HEK293T (cell line): ENCODE data around the gene MLNR.

Source experiments
- CTCF ChIA-PET: fragments of 350-600 bp; formaldehyde crosslinking; extraction: SDS; loops from one replicate; lab custom pipeline; 2021; ENCODE audit warnings: antibody characterized with exemption, inconsistent platforms; lab: Yijun Ruan, JAX
- POLR2A ChIA-PET: fragments of 350-600 bp; formaldehyde crosslinking; extraction: SDS; loops from one replicate; lab custom pipeline; 2020; ENCODE audit warnings: antibody characterized with exemption, inconsistent platforms; lab: Yijun Ruan, JAX
- DNase-seq: peaks from one replicate; pipeline ENCODE4 v3.0.0; 2012; ENCODE audit warnings: mixed read lengths; ENCODE audit errors: extremely low spot score
- ARNT ChIP-seq: fragments of 450-650 bp; IDR thresholded peaks from 2 replicates; pipeline ENCODE4 v1.6.1; 2017; ENCODE audit warnings: mild to moderate bottlenecking
- BHLHE40 ChIP-seq: fragments of 450-650 bp; IDR thresholded peaks from 2 replicates; pipeline ENCODE4 v1.6.1; 2016; ENCODE audit warnings: mild to moderate bottlenecking, moderate library complexity, borderline replicate concordance
- CTBP1 ChIP-seq: fragments of 450-650 bp; IDR thresholded peaks from 2 replicates; pipeline ENCODE4 v1.6.1; 2016; ENCODE audit warnings: borderline replicate concordance
- ELF4 ChIP-seq: fragments of 450-650 bp; IDR thresholded peaks from 2 replicates; pipeline ENCODE4 v1.6.1; 2017; ENCODE audit warnings: antibody characterized with exemption
- FOXA1 ChIP-seq: fragments of 450-650 bp; IDR thresholded peaks from 2 replicates; pipeline ENCODE4 v1.6.1; 2016; ENCODE audit warnings: mild to moderate bottlenecking
- FOXK2 ChIP-seq: fragments of 450-650 bp; IDR thresholded peaks from 2 replicates; pipeline ENCODE4 v1.6.1; 2016; ENCODE audit warnings: mild to moderate bottlenecking
- FOXM1 ChIP-seq: fragments of 450-650 bp; IDR thresholded peaks from 2 replicates; pipeline ENCODE4 v1.6.1; 2017; ENCODE audit warnings: mild to moderate bottlenecking, borderline replicate concordance
- HDGF ChIP-seq: fragments of 450-650 bp; IDR thresholded peaks from 2 replicates; pipeline ENCODE4 v1.6.1; 2017; ENCODE audit warnings: antibody characterized with exemption, borderline replicate concordance
- L3MBTL2 ChIP-seq: fragments of 450-650 bp; conservative IDR thresholded peaks from 2 replicates; pipeline ENCODE4 v1.6.1; 2016; ENCODE audit warnings: mild to moderate bottlenecking
- LEF1 ChIP-seq: fragments of 450-650 bp; IDR thresholded peaks from 2 replicates; pipeline ENCODE4 v1.6.1; 2017; ENCODE audit warnings: mild to moderate bottlenecking, borderline replicate concordance
- NFRKB ChIP-seq: fragments of 450-650 bp; IDR thresholded peaks from 2 replicates; pipeline ENCODE4 v1.6.1; 2016; ENCODE audit warnings: mild to moderate bottlenecking, moderate library complexity
- SP1 ChIP-seq: fragments of 450-650 bp; IDR thresholded peaks from 2 replicates; pipeline ENCODE4 v1.6.1; 2017
- SUZ12 ChIP-seq: fragments of 450-650 bp; IDR thresholded peaks from 2 replicates; pipeline ENCODE4 v1.6.1; 2016; ENCODE audit warnings: mild to moderate bottlenecking
- TARDBP ChIP-seq: fragments of 450-650 bp; IDR thresholded peaks from 2 replicates; pipeline ENCODE4 v1.6.1; 2016
- ZNF384 ChIP-seq: fragments of 450-650 bp; IDR thresholded peaks from 2 replicates; pipeline ENCODE4 v1.6.1; 2016
- TF ChIP-seq, protein P1 (sequence below): fragments of 450-650 bp; IDR thresholded peaks from 2 replicates; pipeline ENCODE4 v1.6.1; 2016

The MLNR gene

DNA sequence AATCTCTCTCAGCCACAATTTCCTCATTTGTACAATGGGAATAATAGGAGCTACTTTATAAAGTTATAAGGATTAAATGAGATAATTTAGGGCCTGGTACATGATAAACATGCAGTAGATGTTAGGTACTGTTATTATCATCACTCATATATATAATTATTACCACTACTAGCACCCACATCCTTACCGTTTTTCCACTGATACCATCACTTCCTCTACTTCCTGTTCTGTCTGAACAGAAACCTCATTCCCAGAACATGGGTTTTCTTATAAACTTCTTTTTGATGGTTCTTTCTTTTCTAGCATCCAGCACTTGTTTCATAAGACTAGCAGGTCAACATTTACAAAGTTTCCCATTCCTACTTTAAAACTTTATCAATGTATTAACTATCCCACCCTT, 33.9 kb downstream of the MLNR start:
- ChIA-PET CTCF (no interaction called here), POLR2A (no interaction called here)
- TF ChIP-seq TARDBP (no peak), HDGF (no peak), L3MBTL2 (no peak), FOXK2 (no peak), LEF1 (no peak), ZNF384 (no peak), CTBP1 (no peak), BHLHE40 (no peak), SP1 (no peak), ELF4 (no peak), SUZ12 (no peak), FOXA1 (no peak), ARNT (no peak), NFRKB (no peak), FOXM1 (no peak)
- TF ChIP-seq, protein P1, sequence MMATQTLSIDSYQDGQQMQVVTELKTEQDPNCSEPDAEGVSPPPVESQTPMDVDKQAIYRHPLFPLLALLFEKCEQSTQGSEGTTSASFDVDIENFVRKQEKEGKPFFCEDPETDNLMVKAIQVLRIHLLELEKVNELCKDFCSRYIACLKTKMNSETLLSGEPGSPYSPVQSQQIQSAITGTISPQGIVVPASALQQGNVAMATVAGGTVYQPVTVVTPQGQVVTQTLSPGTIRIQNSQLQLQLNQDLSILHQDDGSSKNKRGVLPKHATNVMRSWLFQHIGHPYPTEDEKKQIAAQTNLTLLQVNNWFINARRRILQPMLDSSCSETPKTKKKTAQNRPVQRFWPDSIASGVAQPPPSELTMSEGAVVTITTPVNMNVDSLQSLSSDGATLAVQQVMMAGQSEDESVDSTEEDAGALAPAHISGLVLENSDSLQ: no peak

DNA sequence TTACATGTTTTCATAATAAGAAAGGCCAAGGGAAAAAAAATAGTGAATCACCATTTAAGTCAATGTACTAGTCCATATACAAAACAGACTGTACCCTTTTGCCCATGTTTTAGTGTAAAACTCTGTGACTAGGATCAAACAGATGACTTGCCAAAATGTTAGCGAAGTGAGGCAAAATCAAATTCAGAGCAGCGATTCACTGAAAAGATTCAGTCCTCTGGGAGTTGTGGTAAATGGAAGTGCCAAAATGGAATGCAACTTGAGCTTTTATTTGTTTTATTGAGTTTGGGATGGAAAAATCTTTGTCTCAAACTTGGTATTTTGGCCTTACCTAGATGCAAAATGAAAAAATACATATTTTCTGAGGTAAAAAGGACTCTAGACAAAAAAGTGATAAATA, 36.7 kb downstream of the MLNR start:
- POLR2A ChIA-PET: no interaction called here
- CTCF ChIA-PET: no interaction called here
- no peak for DNase-seq
- TF ChIP-seq BHLHE40: no peak
- TF ChIP-seq FOXM1: no peak
- no peak for TF ChIP-seq SUZ12
- TF ChIP-seq ZNF384: no peak
- no peak for TF ChIP-seq FOXK2
- no peak for TF ChIP-seq HDGF
- TF ChIP-seq CTBP1: no peak

More for the DNA sequence above, 33.9 kb downstream of the MLNR start:
- DNase-seq: no peak

DNA sequence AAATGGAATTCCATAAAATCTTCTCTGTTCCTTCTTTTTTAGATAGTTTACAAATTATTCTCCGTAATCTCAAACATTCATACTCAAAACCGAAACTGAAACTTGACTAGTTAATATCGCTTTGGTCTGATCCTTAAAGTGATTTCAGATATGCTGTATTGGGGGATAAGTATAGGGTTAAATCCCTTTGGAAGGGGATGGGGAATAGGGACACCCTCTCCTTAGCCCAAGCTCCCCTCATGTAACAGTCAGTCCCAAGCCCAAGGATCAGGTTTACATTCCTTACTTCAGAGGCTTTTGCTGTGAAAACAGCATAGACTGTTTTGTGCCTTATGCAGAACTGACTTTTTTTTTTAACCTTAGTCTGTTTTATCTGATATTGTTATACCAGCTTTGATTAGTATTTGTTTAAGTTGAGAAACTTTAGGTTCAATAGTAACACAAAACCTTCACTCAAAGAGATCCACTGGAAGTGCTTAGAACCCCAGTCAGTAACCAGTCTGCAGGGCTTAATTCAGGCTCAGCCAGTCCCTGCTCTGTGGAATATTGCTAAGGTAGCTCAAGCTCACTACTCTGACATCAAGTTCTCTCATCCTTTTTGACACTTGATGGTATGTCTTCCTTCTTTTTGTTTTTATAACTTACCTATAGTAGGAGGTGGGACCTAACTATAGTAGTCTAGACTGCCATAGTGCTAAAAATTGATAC, 38.1 kb downstream of the MLNR start:
- DNase-seq: no peak
- POLR2A ChIA-PET: no interaction called here
- TF ChIP-seq, protein P1: no peak
- TF ChIP-seq NFRKB: no peak
- no peak for TF ChIP-seq ARNT
- no peak for TF ChIP-seq LEF1
- TF ChIP-seq TARDBP: no peak
- CTCF ChIA-PET: no interaction called here

DNA sequence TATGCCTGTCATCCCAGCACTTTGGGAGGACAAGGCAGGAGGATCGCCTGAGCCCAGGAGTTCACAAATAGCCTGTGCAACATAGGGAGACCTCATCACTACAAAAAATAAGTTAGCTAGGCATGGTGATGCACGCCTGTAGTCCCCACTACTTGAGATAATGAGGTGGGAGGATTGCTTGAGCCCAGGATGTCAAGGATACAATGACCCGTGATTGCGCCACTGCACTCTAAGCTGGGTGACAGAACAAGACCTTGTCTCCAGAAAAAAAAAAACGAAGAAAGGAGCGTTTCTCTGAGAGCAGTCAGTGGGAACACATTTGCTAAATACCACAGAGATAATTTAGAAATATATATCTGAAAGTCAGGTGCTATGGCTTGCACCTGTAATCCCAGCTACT, 39.4 kb downstream of the MLNR start:
- no peak for DNase-seq
- ChIA-PET POLR2A (interaction anchor here (3.3 kb wide), 1 partner anchor 12 kb away, joined by 15 read pairs; the partner anchor contains the start of gene CDADC1), CTCF (interaction anchor here (0.7 kb wide), 1 partner anchor 174 kb away, joined by 3 read pairs; no protein-coding TSS in a partner anchor)
- TF ChIP-seq BHLHE40 (no peak), HDGF (no peak), CTBP1 (no peak), L3MBTL2 (no peak), SUZ12 (no peak), NFRKB (no peak), SP1 (no peak), FOXA1 (no peak), TARDBP (no peak), ARNT (no peak), ELF4 (no peak), FOXK2 (no peak), FOXM1 (no peak), ZNF384 (no peak)

DNA sequence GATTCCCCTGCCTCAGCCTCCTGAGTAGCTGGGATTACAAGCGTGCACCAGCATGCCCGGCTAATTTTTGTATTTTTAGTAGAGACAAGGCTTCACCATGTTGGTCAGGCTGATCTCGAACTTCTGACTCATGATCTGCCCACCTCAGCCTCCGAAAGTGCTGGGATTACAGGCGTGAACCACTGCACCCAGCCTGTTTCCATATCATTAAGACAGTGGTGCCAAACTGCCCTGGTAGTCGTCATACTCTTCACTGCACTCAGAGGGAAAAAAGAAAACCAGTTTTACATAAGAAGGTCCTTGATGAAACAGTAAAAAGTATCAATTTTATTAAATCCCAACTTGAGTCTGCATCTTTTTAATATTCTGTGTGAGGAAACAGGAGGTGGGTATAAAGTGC, 42.5 kb downstream of the MLNR start:
- DNase-seq: no peak
- TF ChIP-seq FOXK2 (no peak), HDGF (no peak), ARNT (no peak), BHLHE40 (no peak)
- POLR2A ChIA-PET: no interaction called here
- CTCF ChIA-PET: no interaction called here

DNA sequence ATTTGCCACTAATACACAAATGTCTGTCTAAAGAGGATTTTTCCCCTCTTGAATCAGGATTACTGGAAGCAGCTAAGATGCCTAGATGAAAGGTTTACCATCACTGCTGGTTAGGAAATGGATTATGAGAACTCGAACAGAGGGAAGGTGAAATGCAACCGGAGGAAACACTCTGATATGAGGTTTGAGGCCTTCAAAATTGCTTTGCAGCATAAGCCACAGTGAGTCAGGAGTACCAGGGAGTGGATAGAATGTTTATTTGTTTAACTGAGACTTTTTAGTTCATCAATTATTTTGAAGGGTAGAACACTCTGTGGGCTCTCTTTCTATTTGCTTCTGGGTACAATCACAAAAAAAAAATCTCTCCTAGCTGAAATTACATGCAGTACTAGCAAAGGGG, 45.7 kb downstream of the MLNR start:
- no peak for DNase-seq
- ChIA-PET POLR2A (no interaction called here), CTCF (interaction anchor here (0.7 kb wide), 1 partner anchor 17 kb away, joined by 3 read pairs; no protein-coding TSS in a partner anchor)

DNA sequence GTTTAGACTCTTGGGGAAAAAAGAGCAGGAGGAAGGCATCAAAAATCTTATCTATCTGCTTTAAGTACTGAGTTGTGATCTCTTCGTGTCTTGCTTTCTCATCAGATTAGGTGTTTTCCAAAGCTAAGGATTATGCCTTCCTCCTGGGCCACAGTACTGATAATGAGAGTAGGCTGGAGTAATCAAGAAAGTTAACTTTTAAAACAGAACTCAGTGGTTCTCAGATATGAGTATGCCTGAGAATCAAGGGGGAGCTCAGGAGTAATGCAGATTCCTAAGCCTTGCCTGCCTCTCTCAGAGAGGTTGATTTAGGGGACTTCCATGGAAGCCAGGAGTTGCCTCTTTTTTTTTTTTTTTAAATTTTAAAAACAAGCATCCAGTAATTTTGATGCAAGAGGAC, 51.1 kb downstream of the MLNR start:
- DNase-seq: no peak
- no peak for TF ChIP-seq LEF1
- TF ChIP-seq BHLHE40: no peak
- no peak for TF ChIP-seq FOXM1
- no peak for TF ChIP-seq FOXK2
- TF ChIP-seq L3MBTL2: no peak
- TF ChIP-seq TARDBP: no peak
- TF ChIP-seq NFRKB: no peak
- no peak for TF ChIP-seq SUZ12
- TF ChIP-seq, protein P1: no peak
- TF ChIP-seq ARNT: no peak
- TF ChIP-seq ZNF384: no peak
- TF ChIP-seq FOXA1: no peak
- TF ChIP-seq ELF4: no peak
- no peak for TF ChIP-seq HDGF
- POLR2A ChIA-PET: no interaction called here
- CTCF ChIA-PET: interaction anchor here (0.7 kb wide), 1 partner anchor 81 kb away, joined by 5 read pairs; no protein-coding TSS in a partner anchor

More for the DNA sequence above, 45.7 kb downstream of the MLNR start:
- TF ChIP-seq SP1 (no peak), HDGF (no peak), ZNF384 (no peak)
- TF ChIP-seq, protein P1: no peak
